Mucosa of rectum (tissue), 2 donors: Measurements from ENCODE around the gene ADAD2.

Source experiments
- H3K27ac ChIP-seq, 2 donors: one replicate each; pipeline ENCODE4 v1.7.0; 2013; ENCODE audit warnings: inconsistent platforms in 2 of 2, low read depth in 2 of 2, low read length in 2 of 2
- H3K27me3 ChIP-seq, 2 donors: one replicate each; pipeline ENCODE4 v1.7.0; 2013; ENCODE audit warnings: low read length in 2 of 2; ENCODE audit not compliant: control insufficient read depth in 2 of 2, insufficient read depth in 2 of 2
- H3K36me3 ChIP-seq, 2 donors: one replicate each; pipeline ENCODE4 v1.7.0; 2013; ENCODE audit warnings: low read length in 2 of 2; ENCODE audit not compliant: control insufficient read depth in 2 of 2, insufficient read depth in 2 of 2
- H3K4me1 ChIP-seq, 2 donors: one replicate each; pipeline ENCODE4 v1.7.0; 2013; ENCODE audit warnings: low read length in 2 of 2, mild to moderate bottlenecking in 1 of 2; ENCODE audit not compliant: control insufficient read depth in 2 of 2, insufficient read depth in 2 of 2
- H3K4me3 ChIP-seq, 2 donors: one replicate each; pipeline ENCODE4 v1.7.0; 2013; ENCODE audit warnings: low read length in 2 of 2
- H3K9ac ChIP-seq, 2 donors: one replicate each; pipeline ENCODE4 v1.7.0; 2013; ENCODE audit warnings: low read length in 2 of 2, low read depth in 1 of 2, mild to moderate bottlenecking in 1 of 2
- H3K9me3 ChIP-seq, 2 donors: one replicate each; pipeline ENCODE4 v1.7.0; 2013; ENCODE audit warnings: low read length in 2 of 2; ENCODE audit not compliant: control insufficient read depth in 2 of 2
- donor health status: healthy.
- donor health status: Normal muscosa, but diverticular disease.

ADAD2 gene

GRCh38 chr16:84218956-84219355 is 28.0 kb downstream of the ADAD2 start:
- no peaks in the 10 kb centered on the region for H3K36me3 ChIP-seq
- no peaks in the 10 kb centered on the region for H3K4me1 ChIP-seq
- no peaks in the 10 kb centered on the region for H3K27me3 ChIP-seq

GRCh38 chr16:84220851-84221250 is 29.9 kb downstream of the ADAD2 start:
- H3K27ac ChIP-seq: no peak overlapping the region
- peaks cover 3 to 5% of the 10 kb centered on the region in 2 donors for H3K27me3 ChIP-seq
- H3K9me3 ChIP-seq: no peaks in the 10 kb centered on the region
- H3K4me3 ChIP-seq: no peak overlapping the region
- H3K9ac ChIP-seq: no peak overlapping the region
- H3K4me1 ChIP-seq: no peaks in the 10 kb centered on the region
- no peaks in the 10 kb centered on the region for H3K36me3 ChIP-seq

More at GRCh38 chr16:84218956-84219355, 28.0 kb downstream of the ADAD2 start:
- H3K27ac ChIP-seq: no peak overlapping the region
- H3K9me3 ChIP-seq: no peaks in the 10 kb centered on the region
- H3K4me3 ChIP-seq: no peak overlapping the region
- no peak overlapping the region for H3K9ac ChIP-seq

- Histone ChIP-seq H3K4me3 (no peak overlapping the region), H3K9ac (no peak overlapping the region), H3K27ac (no peak overlapping the region), H3K9me3 (no peaks in the 10 kb centered on the region), H3K27me3 (peaks cover 5 to 6% of the 10 kb centered on the region in 2 donors), H3K36me3 (no peaks in the 10 kb centered on the region), H3K4me1 (no peaks in the 10 kb centered on the region)
Measured at GRCh38 chr16:84223456-84223855, 32.5 kb downstream of the ADAD2 start.

- H3K9me3 ChIP-seq: no peaks in the 10 kb centered on the region
- H3K36me3 ChIP-seq: no peaks in the 10 kb centered on the region
- H3K27ac ChIP-seq: no peak overlapping the region
- H3K4me3 ChIP-seq: no peak overlapping the region
- no peaks in the 10 kb centered on the region for H3K4me1 ChIP-seq
- peaks cover 5 to 6% of the 10 kb centered on the region in 2 donors for H3K27me3 ChIP-seq
- no peak overlapping the region for H3K9ac ChIP-seq
Measured at GRCh38 chr16:84224554-84224953, 33.6 kb downstream of the ADAD2 start.

GRCh38 chr16:84225126-84225525 is 34.2 kb downstream of the ADAD2 start:
- no peaks in the 10 kb centered on the region for H3K36me3 ChIP-seq
- H3K9ac ChIP-seq: no peak overlapping the region
- no peak overlapping the region for H3K27ac ChIP-seq
- peaks cover 5 to 6% of the 10 kb centered on the region in 2 donors for H3K27me3 ChIP-seq
- no peaks in the 10 kb centered on the region for H3K4me1 ChIP-seq
- H3K4me3 ChIP-seq: no peak overlapping the region
- no peaks in the 10 kb centered on the region for H3K9me3 ChIP-seq

- Histone ChIP-seq H3K9me3 (no peaks in the 10 kb centered on the region), H3K4me1 (no peaks in the 10 kb centered on the region), H3K36me3 (no peaks in the 10 kb centered on the region), H3K27ac (no peak overlapping the region), H3K9ac (no peak overlapping the region), H3K4me3 (no peak overlapping the region), H3K27me3 (peaks cover 5 to 6% of the 10 kb centered on the region in 2 donors)
Measured at GRCh38 chr16:84225571-84225970, 34.6 kb downstream of the ADAD2 start.

- H3K36me3 ChIP-seq: no peaks in the 10 kb centered on the region
- peaks cover 5 to 6% of the 10 kb centered on the region in 2 donors for H3K27me3 ChIP-seq
- no peak overlapping the region for H3K9ac ChIP-seq
- no peaks in the 10 kb centered on the region for H3K9me3 ChIP-seq
- no peak overlapping the region for H3K4me3 ChIP-seq
- H3K4me1 ChIP-seq: no peaks in the 10 kb centered on the region
- H3K27ac ChIP-seq: no peak overlapping the region
Measured at GRCh38 chr16:84226026-84226425, 35.1 kb downstream of the ADAD2 start.

- no peaks in the 10 kb centered on the region for H3K36me3 ChIP-seq
- no peak overlapping the region for H3K9ac ChIP-seq
- H3K27ac ChIP-seq: no peak overlapping the region
- H3K27me3 ChIP-seq: peaks cover 5 to 6% of the 10 kb centered on the region in 2 donors
- no peaks in the 10 kb centered on the region for H3K9me3 ChIP-seq
- no peak overlapping the region for H3K4me3 ChIP-seq
- no peaks in the 10 kb centered on the region for H3K4me1 ChIP-seq
Measured at GRCh38 chr16:84227548-84227947, 36.6 kb downstream of the ADAD2 start.

- Histone ChIP-seq H3K27me3 (peaks cover 5 to 6% of the 10 kb centered on the region in 2 donors), H3K9ac (no peak overlapping the region), H3K36me3 (no peaks in the 10 kb centered on the region), H3K4me3 (no peak overlapping the region), H3K27ac (no peak overlapping the region), H3K9me3 (no peaks in the 10 kb centered on the region), H3K4me1 (no peaks in the 10 kb centered on the region)
Measured at GRCh38 chr16:84228256-84228838, 37.4 kb downstream of the ADAD2 start.

- no peak overlapping the region for H3K9ac ChIP-seq
- no peaks in the 10 kb centered on the region for H3K4me1 ChIP-seq
- no peak overlapping the region for H3K4me3 ChIP-seq
- H3K27ac ChIP-seq: no peak overlapping the region
- no peaks in the 10 kb centered on the region for H3K9me3 ChIP-seq
- H3K36me3 ChIP-seq: no peaks in the 10 kb centered on the region
- peaks cover 4 to 6% of the 10 kb centered on the region in 2 donors for H3K27me3 ChIP-seq
Measured at GRCh38 chr16:84229471-84229870, 38.5 kb downstream of the ADAD2 start.

GRCh38 chr16:84232060-84232459 is 41.1 kb downstream of the ADAD2 start:
- H3K27me3 ChIP-seq: no peaks in the 10 kb centered on the region
- H3K36me3 ChIP-seq: no peaks in the 10 kb centered on the region
- no peak overlapping the region for H3K4me3 ChIP-seq
- no peaks in the 10 kb centered on the region for H3K9me3 ChIP-seq
- H3K4me1 ChIP-seq: no peaks in the 10 kb centered on the region
- no peak overlapping the region for H3K27ac ChIP-seq
- H3K9ac ChIP-seq: no peak overlapping the region
